ENCODE results near the gene RPS10.
A peak's percentile ranks its signal among the peaks of the same experiment; 100 is the strongest.
"Not testable (repeated sequence)": the region's sequence is repeated elsewhere in the genome, so short reads cannot be mapped to it uniquely, and the experiment has no call there.

Gene RPS10

DNA sequence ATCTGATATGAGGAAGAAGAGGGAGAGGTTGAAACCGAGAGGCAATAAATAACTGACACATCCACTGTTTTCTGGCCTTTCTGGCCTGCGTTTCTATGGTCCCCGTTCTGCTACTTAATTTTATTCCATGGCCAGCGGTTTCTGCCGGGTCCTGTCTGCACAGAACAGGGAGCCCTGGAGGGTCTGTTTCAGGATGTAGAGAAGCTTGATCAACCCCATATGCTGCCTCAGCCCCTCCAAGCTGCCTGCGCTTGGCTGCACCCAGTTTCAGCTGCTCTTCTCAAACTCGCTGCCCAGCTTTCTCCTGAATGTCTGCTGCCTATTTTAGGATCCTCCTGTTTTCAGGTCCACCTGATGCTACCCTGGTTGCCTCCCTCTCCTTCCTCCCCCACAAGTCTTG, 21.5 kb upstream of the RPS10 start:
- DNase-seq: no peak

DNA sequence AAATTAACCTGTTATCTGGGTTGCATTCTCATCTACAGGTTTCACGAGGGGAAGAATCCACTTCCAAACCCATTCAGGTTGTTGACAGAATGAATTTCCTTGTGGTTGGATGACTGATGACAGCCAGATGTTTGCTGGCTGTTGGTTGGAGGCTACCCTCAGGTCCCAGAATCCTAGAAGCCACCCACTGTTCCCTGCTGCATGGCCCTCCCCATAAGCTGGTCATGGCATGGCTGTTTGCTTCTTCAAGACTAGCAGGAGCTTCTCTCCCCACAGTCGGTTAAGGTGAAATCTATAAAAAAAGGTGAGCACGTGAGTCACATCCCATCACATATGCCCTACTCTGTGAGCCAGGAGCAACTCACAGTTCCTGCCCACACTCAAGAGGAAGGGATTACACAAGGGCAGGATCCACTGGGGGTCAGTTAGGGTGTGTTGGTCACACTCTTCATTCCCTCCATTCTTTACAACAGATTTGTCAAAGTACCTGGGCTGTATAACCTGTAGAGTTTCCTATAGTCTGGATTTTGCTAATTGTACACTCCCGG, 19.5 kb upstream of the RPS10 start:
- no peak for DNase-seq

DNA sequence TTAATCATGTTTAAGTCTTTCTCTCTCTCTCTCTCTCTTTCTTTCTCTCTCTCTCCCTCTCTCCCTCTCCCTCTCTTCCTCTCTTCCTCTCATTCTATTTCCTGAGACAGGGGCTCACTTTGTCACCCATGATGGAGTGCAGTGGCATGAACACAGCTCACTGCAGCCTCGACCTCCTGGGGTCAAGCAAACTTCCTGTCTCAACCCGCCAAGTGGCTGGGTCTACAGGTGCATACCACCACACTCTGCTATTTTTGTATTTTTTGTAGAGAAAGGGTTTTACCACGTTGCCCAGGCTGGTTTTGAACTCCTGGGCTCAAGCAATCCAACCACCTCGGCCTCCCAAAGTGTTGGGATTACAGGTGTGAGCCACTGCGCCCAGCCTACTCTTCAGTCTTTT, 15.7 kb upstream of the RPS10 start:
- no peak for DNase-seq

DNA sequence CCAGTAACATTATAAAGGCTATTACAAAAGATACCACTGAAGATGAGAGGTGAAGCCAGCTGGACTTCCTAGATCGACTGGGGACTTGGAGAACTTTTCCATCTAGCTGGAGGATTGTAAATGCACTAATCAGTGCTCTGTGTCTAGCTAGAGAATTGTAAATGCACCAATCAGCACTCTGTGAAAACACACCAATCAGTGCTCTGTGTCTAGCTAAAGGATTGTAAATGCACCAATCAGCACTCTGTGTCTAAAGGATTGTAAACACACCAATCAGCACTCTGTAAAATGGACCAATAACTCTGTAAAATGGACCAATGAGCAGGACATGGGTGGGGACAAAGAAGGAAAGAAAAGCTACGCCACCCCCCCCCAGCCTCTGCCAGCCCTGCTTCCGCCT, 13.6 kb upstream of the RPS10 start:
- DNase-seq: no peak

DNA sequence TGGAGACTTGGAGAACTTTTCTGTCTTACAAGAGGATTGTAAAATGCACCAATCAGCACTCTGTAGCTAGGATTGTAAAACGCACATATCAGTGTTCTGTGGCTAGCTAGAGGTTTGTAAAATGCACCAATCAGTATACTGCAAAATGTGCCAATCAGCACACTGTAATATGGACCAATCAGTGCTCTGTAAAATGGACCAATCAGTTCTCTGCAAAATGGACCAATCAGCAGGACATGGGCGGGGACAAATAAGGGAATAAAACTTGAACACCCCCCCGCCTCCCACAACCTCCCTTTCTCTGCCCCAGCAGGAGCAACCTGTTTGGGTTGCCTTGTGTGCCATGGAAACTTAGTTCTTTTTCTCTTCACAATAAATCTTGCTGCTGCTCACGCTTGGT, 12.8 kb upstream of the RPS10 start:
- no peak for DNase-seq

DNA sequence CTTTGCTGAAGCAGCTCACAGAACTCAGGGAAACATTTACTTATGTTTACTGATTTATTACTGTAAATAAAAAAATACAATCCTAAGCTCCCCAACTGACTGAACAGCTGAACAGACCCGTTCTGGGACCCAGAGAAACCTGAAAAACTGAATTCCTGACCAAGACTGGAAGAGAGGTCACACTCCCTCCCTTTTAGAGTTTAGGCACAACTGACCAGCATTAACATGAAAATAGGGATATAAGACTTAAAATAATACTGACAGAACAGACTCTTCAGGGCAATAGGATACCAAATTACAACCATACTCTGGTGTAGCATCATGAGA, 11.7 kb upstream of the RPS10 start:
- no peak for DNase-seq

DNA sequence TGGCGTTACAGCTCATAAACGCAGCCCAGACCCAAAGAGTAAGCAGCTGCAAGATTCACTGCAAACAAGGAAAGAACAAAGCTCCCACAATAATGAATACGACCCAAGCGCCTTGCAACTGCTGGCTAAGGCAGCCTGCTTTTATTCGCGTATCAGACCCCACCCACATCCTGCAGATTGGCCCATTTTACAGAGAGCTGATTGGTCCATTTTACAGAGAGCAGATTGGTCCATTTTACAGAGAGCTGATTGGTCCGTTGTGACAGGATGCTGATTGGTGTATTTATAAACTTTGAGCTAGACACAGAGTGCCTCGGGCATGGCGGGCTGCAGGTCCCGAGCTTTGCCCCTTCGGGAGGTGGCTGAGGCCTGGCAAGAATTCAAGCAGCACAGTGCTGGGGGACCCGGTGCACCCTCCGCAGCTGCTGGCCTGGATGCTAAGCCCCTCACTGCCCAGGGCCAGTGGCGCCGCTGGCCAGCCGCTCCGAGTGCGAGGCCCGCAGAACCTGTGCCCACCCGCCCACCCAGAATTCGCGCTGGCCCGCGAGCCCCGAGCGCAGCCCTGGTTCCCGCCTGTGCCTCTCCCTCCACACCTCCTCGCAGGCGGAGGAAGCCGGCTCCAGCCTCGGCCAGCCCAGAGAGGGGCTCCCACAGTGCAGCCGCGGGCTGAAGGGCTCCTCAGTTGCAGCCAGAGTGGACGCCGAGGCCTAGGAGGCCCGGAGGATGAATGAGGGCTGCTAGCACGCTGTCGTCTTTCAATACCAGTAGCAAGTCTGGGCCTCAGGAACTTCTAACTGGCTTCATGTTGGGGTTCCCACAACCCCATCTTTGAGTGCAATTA, 11.2 kb upstream of the RPS10 start:
- DNase-seq: no peak

DNA sequence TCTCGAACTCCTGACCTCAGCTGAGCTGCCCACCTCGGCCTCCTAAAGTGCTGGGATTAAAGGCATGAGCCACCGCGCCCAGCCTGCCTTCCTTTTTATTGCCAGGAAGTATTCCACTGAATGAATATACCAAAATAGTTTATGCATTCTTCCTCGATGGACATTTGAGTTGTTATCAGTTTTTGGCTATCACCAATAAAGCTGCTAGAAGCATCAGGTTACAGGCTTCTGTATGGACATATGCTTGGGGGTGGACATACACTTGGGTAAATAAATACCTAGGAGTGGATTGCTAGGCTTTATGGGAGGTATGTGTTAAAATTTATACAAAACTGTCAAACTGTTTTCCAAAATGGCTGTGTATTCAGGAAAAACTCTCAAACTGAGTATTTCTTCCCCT, 10.0 kb upstream of the RPS10 start:
- DNase-seq: no peak

DNA sequence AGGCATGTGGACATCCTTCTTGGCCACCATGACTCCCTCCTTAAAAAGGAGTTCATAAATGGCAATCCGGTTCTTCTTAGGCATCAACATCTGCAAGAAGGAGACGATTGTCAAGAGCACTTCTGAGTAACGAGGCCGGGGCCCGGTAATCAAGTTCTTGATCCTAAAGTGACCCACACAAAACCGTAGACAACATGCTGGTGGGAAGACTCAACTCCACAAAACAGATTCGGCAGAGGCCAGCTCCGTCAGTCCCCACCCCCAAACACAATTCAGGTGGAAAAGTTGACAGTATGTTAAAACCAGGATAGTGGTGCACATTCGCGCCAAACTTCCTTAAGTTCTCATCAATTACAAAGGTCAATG, 754 bp downstream of the RPS10 start:
- no peak for DNase-seq

DNA sequence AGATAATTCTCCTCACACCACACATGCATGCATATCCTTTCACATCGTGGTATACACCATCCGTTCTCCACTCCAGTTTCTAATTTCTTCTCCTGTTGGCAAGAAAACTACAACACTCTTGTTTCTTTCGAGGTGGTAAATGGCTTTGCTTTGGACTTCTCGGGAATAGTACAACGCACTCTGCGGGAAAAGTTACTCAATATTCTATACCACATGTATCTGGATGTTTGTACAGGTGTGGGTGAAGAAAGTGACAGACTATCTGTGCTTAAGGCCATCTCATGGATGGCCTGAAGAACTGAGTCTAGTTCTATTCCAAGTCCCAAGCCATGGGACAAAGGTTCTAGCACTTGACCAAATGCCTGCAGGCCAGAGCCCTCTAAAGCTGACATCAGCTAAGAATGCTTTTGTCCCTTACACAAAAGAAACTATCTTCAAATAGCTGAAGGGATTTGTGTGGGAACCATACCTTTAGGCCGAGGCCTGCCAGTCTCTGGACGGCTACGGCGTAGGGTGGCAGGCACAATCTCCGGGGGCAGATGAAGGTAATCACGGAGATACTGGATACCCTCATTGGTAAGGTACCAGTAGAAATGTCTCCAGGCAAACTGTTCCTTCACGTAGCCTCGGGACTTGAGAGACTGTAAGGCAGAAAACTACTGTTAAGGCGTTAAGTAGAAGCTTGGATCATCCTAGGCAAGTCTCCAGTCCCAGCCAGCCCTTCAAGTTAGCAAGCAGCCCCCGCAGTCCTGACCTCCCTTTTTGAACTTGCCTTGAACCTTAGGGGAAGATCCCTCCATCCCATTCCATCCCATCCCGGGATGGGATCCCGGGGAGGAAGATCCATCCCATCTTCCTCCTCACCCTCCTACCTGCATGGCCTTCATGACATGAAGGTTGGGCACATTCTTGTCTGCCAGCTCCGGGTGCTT, 1.4 kb downstream of the RPS10 start:
- DNase-seq: no peak

DNA sequence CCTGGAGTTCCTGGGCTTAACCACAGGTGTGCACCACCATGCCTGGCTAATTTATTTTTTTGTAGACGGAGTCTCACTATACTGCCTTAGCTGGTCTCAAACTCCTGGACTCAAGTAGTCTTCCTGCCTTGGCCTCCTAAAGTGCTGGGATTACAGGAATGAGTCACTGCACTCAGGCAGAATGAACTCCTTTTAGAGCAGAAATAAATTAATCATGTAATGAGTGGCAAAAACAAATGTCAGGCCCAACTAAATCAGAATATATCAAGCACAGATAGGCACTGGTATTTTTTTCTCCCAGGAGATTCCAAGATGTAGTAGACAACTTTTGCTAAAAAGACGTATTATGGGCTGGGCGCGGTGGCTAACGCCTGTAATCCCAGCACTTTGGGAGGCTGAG, 2.6 kb downstream of the RPS10 start:
- no peak for DNase-seq

DNA sequence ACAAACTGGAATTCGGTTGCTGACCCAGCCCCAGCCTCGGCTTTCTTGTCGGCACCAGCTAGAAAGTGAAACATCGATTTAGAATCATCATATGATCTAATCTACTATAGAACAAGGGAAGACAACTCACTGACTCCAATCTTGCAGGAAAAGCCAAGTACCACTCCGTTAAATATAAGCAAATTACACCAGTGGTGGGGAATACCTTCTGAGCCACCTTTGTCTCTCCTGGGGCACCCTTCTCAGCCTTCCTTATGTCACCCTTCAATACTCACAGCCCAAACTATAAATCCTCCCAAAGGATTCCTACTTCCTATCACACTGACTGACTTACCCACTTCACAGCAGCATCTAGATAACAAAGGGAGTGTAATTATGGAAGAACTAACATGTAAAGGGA, 7.5 kb downstream of the RPS10 start:
- DNase-seq: no peak

DNA sequence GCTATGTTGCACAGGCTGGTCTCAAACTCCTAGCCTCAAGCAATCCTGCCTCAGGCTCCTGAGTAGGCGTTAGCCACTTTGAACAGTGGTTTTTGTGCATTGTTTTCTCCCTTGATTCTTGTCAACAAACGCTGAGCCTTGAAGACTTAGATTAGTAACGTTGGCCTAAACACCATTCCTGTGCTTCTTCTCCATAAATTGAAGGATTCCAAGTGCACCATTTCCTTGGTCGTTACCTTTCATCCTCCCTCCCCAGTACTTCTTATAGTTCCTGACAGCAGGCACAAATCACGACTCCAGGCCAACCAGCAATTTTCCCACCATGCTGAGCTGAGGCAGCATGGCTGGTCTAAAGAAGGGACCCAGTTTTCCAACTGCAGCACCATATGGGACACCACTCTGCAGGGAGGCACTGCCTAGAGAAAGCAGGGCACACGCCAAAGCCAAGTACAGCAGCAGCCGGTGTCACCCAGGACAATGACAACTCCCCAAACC, 8.9 kb downstream of the RPS10 start:
- DNase-seq: no peak

DNA sequence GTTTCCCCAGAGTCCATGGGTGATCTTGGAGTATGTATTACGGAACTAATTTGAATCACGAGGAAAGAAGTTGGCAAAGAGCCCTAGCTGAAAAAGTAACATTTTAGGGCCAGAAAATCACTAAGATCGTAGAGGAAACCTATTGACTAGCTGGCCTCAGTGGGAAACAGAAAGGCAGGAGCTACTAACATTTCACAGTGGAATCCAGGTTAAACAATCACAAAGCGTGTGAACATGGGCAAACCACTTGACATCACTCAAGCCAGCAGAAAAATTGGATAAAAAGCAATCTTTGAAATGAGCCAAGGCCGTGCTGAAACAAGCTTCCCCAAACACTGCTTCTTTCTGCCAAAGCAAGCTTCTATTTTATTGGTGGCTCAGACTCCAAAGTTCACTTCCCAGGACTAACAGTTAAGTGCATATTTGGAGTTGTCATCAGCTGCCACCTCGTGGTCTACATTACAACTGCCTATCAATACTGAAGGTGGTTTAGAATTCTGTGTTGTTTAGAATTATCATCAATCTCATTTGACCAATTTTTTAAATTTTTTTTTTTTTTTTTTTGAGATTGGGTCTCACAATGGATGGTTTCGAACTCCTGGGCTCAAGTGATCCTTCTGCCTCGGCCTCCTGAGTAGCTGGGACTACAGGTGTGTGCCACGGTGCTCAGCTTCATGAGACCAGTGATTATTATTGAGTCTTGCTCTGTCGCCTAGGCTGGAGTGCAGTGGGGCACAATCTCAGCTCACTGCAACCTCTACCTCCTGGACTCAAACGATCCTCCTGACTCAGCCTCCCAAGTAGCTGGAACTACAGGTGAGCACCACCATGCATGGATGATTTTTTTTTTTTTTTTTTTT, 10.6 kb downstream of the RPS10 start:
- DNase-seq: no peak

DNA sequence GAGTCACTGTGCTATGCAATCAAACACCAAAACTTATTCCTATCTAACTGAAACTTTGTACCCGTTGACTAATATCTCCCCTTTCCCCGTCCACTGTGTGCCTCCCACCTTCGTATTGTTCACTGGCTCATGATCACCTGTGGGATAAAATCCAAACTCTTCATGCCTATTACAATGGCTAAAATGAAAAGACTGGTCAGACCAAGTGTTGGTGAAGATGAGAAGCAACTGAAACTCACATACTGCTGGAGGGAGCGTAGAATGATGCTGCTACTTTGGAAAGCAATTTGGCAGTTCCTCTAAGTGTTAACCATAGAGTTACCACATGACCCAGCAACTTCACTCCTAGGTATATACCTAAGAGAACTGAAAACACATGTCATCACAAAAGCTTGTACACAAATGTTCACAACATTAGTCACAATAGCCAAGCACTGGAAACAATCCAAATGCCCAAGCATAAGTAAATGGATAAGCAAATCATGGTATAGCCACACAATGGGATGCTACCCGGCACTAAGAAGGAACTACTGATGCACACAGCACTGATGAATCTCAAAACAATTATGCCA, 13.1 kb downstream of the RPS10 start:
- DNase-seq: no peak

DNA sequence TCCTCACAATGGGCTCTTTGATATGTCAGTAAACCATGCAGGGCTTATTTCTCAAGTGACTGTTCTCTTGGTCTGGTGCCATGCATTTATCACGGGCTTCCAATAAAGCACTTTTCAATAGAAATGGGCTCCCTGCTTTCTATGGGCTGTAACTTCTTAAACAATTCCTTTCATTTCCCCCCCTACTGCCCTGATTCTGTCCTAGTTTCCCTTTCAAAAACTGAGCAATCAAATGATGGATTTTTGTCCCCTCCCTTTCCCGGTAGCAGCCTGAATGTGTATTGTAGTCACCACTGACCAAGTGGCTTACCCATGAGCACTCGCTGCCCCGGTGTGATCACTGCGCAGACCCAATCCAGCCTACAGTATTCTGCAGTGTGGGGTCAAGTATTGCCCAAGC, 13.9 kb downstream of the RPS10 start:
- no peak for DNase-seq

DNA sequence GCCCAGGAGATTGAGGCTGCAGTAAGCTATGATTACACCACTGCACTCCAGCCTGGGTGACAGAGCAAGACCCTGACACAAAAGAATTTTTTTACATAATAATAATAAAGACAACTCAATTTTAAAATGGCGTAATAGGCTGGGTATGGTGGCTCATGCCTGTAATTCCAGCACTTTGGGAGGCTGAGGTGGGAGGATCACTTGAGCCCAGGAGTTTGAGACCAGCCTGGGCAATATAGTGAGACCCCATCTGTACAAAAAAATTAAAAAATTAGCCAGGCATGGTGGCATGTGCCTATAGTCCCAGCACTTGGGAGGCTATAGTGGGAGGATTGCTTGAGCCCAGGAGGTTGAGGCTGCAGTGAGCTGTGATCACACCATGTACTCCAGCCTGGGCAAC, 18.0 kb downstream of the RPS10 start:
- not testable (repeated sequence) for DNase-seq

DNA sequence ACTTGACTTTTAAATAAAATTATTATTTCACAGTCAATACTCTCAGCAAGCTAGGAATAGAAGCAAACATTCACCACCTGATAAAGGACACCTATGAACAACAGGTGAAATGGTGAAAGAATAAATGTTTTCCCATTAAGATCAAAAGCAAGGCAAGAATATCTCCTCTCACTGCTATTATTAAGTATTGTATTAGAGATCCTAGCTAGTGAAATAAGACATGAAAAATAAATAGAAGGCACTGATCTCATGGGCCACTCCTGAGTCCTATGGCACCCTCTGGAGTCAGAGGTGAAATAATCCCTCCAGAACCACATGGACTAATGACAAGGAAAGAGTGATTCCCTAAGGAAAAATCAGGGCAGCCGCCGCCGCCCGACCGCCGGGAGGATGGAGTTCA, 29.4 kb downstream of the RPS10 start:
- DNase-seq: no peak

DNA sequence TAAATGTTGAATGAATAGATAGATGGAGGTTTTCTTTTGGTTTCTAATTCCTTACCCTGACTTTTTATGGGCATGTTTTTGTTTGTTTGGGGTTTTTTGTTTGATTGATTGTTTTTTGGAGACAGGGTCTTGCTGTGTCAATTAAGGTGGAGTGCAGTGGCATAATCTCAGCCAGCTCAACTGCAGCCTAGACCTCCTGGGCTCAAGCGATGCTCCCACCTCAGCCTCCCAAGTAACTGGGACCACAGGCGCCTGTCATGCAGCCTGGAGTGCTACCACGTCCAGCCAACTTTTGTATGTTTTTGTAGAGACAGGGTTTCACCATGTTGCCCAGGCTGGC, 31.9 kb downstream of the RPS10 start:
- DNase-seq: no peak

DNA sequence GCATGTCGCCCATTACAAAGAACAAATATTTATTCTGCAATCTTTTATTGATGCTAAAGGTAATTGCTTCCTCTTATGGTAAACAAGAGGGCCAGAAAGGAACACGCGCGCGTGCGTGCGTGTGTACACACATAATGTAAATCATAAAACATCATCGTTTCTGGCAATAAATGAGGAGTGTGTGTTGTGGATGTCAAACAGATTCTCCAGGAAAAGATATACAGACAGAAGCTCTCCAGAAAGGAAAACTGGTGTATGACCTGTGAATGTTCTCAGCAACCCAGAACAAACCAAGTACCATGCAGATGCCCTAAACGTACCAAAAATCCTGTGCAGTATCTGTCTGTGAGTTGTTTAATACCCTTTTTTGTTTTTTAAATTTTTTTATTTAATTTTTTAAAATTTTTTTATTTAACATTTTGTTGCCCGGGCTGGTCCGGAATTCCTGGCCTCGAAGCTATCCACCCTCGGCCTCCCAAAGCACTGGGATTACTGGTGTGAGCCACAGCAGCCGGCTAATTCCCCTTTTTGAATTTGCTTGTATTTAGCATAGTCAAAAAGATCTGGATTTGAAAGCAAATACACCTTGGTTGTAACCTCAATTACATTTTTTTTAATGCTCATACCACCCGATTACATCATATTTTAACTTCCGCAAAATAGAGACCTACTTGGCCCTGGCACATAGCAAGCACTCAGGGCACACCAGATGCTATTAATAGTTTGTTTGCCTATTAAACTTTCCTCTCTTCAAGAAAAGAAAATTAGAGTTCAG, 32.5 kb downstream of the RPS10 start:
- DNase-seq: no peak

DNA sequence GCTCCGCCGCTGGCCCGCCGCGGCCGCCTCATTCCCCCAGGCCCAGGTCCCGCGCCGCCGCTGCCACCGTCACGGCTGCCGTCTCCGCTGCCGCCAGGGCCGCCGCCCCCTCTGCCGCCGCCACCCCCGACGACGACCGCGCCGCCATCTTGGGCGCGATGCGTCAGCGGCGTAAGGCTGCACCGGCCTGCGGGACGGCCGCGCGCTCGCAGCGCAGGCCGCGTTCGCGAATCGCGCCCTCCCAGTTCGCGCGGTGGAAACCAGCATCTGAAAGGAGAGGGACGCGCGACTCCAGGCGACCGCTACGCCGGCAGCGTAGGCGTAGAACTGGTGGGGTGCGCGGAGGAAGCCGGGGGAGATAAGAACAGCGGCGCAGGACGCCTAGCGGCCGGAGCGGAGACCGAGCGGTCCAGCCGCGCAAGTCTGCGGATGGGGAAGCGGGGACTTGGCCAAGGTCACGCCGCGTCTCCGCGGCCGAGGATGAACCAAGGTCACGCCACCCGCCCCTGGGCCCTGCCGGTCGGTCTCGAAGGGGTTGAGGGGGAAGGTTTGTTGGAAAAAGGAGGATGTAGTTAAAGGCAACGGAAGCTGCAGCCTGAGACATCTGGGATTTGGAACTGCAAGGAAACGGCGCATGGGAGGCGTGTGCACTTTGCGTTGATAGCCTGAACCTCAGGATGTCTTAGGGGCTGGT, 33.2 kb downstream of the RPS10 start, which contains the start of gene NUDT3:
Gene NUDT3, minus strand, starts transcription at position 173 of the 694 bp plus-strand sequence. CDS start 307 bp downstream, outside the sequence.
- peak; percentile 83 to 94 for DNase-seq

All from NCI-H187 (cell line).